Measurements from ENCODE around the gene BUD13. TPM values are rescaled to one million over a fixed set of nuclear protein-coding genes. Genes with fewer than 3 reads are reported as not detected.
"Not testable (repeated sequence)": the region's sequence is repeated elsewhere in the genome, so short reads cannot be mapped to it uniquely, and the experiment has no call there.

Gene BUD13
- total and polyA plus RNA-seq, 2 experiments from 2014 or later, result 17.0 to 24.8 TPM

DNA sequence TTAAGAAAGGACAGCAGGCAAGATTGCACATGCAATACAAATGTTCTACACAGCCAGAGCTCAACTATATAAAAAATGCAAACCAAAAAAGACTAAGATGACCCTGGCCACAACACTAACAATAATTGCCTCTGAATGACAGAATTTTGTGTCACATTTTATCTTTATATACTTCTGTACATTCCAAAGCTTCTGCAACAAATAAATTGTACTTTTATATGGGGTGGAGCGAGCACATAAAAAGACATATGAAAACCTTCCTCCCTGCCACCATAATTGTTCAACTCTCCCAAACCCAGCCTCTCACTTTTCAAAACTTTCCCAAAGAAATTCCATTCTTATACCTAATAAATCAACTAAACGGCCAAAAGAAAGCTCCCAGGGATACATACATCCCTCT lies 10.7 kb downstream of the BUD13 start (continued):
- TF ChIP-seq REST (IDR thresholded peaks at IDR 0.05; ENCODE audit: unreplicated experiment), result no peak
- TF ChIP-seq NANOG (IDR thresholded peaks at IDR 0.05; ENCODE audit: borderline replicate concordance), result no peak
- TF ChIP-seq EZH2 (IDR thresholded peaks at IDR 0.05; ENCODE audit: low read depth, unreplicated experiment), result no peak
- no peak for TF ChIP-seq EZH2phosphoT487 (IDR thresholded peaks at IDR 0.05; ENCODE audit: unreplicated experiment)

- H3K4me3 ChIP-seq; H3K4me1 ChIP-seq (ENCODE audit: insufficient read depth); H3K27ac Mint-ChIP-seq; H3K4me2 ChIP-seq; H3K27ac ChIP-seq (ENCODE audit: low read depth); H3K9me2 ChIP-seq (ENCODE audit: insufficient read depth); H3F3A ChIP-seq (replicated peaks; ENCODE audit: low read depth); H2AFZ ChIP-seq; H3K27me3 Mint-ChIP-seq (ENCODE audit: insufficient read depth, low read depth, poor library complexity); H3K79me2 ChIP-seq (replicated peaks; ENCODE audit: insufficient read depth); DNase-seq (ENCODE audit: low spot score); H3K4me1 Mint-ChIP-seq; ATAC-seq; H3K27me3 ChIP-seq (ENCODE audit: insufficient read depth); H4K20me1 ChIP-seq (replicated peaks; ENCODE audit: insufficient read depth); H3K9me3 Mint-ChIP-seq; H3K4me3 Mint-ChIP-seq: not testable (repeated sequence)
- peaks cover 55% of the 10 kb centered on the region for H3K36me3 ChIP-seq (ENCODE audit: insufficient read depth)
- H3K36me3 Mint-ChIP-seq (ENCODE audit: low read depth), result peaks cover 61% of the 10 kb centered on the region
These were observed 16.7 kb downstream of the BUD13 start for GRCh38 chr11:116756044-116756443.

GRCh38 chr11:116750070-116750718 lies 22.6 kb downstream of the BUD13 start:
- H3K27ac Mint-ChIP-seq, result no peak overlapping the region
- peaks cover 34% of the 10 kb centered on the region for H3K36me3 Mint-ChIP-seq (ENCODE audit: low read depth)
- Histone ChIP-seq H3F3A (replicated peaks; ENCODE audit: low read depth) (no peaks in the 10 kb centered on the region), H3K4me2 (no peak overlapping the region), H4K20me1 (replicated peaks; ENCODE audit: insufficient read depth) (peaks cover 5% of the 10 kb centered on the region), H3K9me2 (ENCODE audit: insufficient read depth) (no peaks in the 10 kb centered on the region), H3K27me3 (ENCODE audit: insufficient read depth) (no peaks in the 10 kb centered on the region), H3K4me1 (ENCODE audit: insufficient read depth) (no peaks in the 10 kb centered on the region), H3K4me3 (no peak overlapping the region), H3K27ac (ENCODE audit: low read depth) (no peak overlapping the region), H2AFZ (no peak overlapping the region), H3K36me3 (ENCODE audit: insufficient read depth) (peaks cover 34% of the 10 kb centered on the region), H3K79me2 (replicated peaks; ENCODE audit: insufficient read depth) (no peaks in the 10 kb centered on the region)
- ATAC-seq (no peak), DNase-seq (ENCODE audit: low spot score) (no peak)
- H3K4me3 Mint-ChIP-seq, result no peak overlapping the region
- H3K9me3 Mint-ChIP-seq, result no peaks in the 10 kb centered on the region
- H3K27me3 Mint-ChIP-seq (ENCODE audit: insufficient read depth, low read depth, poor library complexity), result no peaks in the 10 kb centered on the region
- no peaks in the 10 kb centered on the region for H3K4me1 Mint-ChIP-seq
- TF ChIP-seq, protein P1, sequence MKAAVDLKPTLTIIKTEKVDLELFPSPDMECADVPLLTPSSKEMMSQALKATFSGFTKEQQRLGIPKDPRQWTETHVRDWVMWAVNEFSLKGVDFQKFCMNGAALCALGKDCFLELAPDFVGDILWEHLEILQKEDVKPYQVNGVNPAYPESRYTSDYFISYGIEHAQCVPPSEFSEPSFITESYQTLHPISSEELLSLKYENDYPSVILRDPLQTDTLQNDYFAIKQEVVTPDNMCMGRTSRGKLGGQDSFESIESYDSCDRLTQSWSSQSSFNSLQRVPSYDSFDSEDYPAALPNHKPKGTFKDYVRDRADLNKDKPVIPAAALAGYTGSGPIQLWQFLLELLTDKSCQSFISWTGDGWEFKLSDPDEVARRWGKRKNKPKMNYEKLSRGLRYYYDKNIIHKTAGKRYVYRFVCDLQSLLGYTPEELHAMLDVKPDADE (IDR thresholded peaks at IDR 0.05), result no peak
- TF ChIP-seq, protein P2, sequence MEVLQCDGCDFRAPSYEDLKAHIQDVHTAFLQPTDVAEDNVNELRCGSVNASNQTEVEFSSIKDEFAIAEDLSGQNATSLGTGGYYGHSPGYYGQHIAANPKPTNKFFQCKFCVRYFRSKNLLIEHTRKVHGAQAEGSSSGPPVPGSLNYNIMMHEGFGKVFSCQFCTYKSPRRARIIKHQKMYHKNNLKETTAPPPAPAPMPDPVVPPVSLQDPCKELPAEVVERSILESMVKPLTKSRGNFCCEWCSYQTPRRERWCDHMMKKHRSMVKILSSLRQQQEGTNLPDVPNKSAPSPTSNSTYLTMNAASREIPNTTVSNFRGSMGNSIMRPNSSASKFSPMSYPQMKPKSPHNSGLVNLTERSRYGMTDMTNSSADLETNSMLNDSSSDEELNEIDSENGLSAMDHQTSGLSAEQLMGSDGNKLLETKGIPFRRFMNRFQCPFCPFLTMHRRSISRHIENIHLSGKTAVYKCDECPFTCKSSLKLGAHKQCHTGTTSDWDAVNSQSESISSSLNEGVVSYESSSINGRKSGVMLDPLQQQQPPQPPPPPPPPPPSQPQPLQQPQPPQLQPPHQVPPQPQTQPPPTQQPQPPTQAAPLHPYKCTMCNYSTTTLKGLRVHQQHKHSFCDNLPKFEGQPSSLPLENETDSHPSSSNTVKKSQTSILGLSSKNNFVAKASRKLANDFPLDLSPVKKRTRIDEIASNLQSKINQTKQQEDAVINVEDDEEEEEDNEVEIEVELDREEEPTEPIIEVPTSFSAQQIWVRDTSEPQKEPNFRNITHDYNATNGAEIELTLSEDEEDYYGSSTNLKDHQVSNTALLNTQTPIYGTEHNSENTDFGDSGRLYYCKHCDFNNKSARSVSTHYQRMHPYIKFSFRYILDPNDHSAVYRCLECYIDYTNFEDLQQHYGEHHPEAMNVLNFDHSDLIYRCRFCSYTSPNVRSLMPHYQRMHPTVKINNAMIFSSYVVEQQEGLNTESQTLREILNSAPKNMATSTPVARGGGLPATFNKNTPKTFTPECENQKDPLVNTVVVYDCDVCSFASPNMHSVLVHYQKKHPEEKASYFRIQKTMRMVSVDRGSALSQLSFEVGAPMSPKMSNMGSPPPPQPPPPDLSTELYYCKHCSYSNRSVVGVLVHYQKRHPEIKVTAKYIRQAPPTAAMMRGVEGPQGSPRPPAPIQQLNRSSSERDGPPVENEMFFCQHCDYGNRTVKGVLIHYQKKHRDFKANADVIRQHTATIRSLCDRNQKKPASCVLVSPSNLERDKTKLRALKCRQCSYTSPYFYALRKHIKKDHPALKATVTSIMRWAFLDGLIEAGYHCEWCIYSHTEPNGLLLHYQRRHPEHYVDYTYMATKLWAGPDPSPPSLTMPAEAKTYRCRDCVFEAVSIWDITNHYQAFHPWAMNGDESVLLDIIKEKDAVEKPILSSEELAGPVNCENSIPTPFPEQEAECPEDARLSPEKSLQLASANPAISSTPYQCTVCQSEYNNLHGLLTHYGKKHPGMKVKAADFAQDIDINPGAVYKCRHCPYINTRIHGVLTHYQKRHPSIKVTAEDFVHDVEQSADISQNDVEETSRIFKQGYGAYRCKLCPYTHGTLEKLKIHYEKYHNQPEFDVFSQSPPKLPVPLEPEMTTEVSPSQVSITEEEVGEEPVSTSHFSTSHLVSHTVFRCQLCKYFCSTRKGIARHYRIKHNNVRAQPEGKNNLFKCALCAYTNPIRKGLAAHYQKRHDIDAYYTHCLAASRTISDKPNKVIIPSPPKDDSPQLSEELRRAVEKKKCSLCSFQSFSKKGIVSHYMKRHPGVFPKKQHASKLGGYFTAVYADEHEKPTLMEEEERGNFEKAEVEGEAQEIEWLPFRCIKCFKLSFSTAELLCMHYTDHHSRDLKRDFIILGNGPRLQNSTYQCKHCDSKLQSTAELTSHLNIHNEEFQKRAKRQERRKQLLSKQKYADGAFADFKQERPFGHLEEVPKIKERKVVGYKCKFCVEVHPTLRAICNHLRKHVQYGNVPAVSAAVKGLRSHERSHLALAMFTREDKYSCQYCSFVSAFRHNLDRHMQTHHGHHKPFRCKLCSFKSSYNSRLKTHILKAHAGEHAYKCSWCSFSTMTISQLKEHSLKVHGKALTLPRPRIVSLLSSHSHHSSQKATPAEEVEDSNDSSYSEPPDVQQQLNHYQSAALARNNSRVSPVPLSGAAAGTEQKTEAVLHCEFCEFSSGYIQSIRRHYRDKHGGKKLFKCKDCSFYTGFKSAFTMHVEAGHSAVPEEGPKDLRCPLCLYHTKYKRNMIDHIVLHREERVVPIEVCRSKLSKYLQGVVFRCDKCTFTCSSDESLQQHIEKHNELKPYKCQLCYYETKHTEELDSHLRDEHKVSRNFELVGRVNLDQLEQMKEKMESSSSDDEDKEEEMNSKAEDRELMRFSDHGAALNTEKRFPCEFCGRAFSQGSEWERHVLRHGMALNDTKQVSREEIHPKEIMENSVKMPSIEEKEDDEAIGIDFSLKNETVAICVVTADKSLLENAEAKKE (CRISPR knock-in tag; IDR thresholded peaks at IDR 0.05), result no peak
- no peak for TF ChIP-seq CREB1 (CRISPR knock-in tag; IDR thresholded peaks at IDR 0.05; ENCODE audit: low read depth)
- TF ChIP-seq JUNB (IDR thresholded peaks at IDR 0.05; ENCODE audit: unreplicated experiment), result no peak
- no peak for TF ChIP-seq EZH2phosphoT487 (IDR thresholded peaks at IDR 0.05; ENCODE audit: unreplicated experiment)
- TF ChIP-seq NANOG (IDR thresholded peaks at IDR 0.05; ENCODE audit: borderline replicate concordance), result no peak
- TF ChIP-seq EZH2 (IDR thresholded peaks at IDR 0.05; ENCODE audit: low read depth, unreplicated experiment), result no peak
- TF ChIP-seq POLR2AphosphoS5 (IDR thresholded peaks at IDR 0.05; ENCODE audit: low read depth), result no peak
